Skeletal muscle tissue (tissue), 4 donors: ENCODE data around the gene TREH. TPM values are rescaled to one million over a fixed set of nuclear protein-coding genes. Genes with fewer than 3 reads are reported as not detected.

Source experiments
- H3K27ac ChIP-seq: one replicate; pipeline ENCODE4 v1.7.0; 2013; ENCODE audit warnings: mild to moderate bottlenecking, low read depth, low read length, inconsistent platforms
- H3K27me3 ChIP-seq, 3 donors: one replicate each; pipeline ENCODE4 v1.7.0; 2013; ENCODE audit warnings: low read length in 3 of 3; ENCODE audit not compliant: control insufficient read depth in 3 of 3, insufficient read depth in 3 of 3
- H3K36me3 ChIP-seq, 3 donors: one replicate each; pipeline ENCODE4 v1.7.0; 2013; ENCODE audit warnings: low read length in 3 of 3; ENCODE audit not compliant: control insufficient read depth in 3 of 3, insufficient read depth in 3 of 3
- H3K4me1 ChIP-seq, 3 donors: one replicate each; pipeline ENCODE4 v1.7.0; 2013; ENCODE audit warnings: low read length in 3 of 3, mild to moderate bottlenecking in 3 of 3; ENCODE audit not compliant: control insufficient read depth in 3 of 3, insufficient read depth in 3 of 3
- H3K4me3 ChIP-seq, 3 donors: one replicate each; pipeline ENCODE4 v1.7.0; 2013; ENCODE audit warnings: low read length in 3 of 3
- H3K9ac ChIP-seq, 3 donors: one replicate each; pipeline ENCODE4 v1.7.0; 2013; ENCODE audit warnings: low read length in 3 of 3, mild to moderate bottlenecking in 3 of 3, moderate library complexity in 2 of 3, low read depth in 1 of 3
- H3K9me3 ChIP-seq, 3 donors: one replicate each; pipeline ENCODE4 v1.7.0; 2013; ENCODE audit warnings: low read length in 3 of 3; ENCODE audit not compliant: control insufficient read depth in 3 of 3
- total RNA-seq: library from RNA; depleted of rRNA; stranded (reverse); fragments of >200 nt; gene quantifications from one replicate; pipeline ENCODE4 v1.2.3, GENCODE V29; 2014
- donor health status: Osteomylitis.

The TREH gene
- total RNA-seq, 1 donor from 2014 or later, result 0.52 TPM

DNA sequence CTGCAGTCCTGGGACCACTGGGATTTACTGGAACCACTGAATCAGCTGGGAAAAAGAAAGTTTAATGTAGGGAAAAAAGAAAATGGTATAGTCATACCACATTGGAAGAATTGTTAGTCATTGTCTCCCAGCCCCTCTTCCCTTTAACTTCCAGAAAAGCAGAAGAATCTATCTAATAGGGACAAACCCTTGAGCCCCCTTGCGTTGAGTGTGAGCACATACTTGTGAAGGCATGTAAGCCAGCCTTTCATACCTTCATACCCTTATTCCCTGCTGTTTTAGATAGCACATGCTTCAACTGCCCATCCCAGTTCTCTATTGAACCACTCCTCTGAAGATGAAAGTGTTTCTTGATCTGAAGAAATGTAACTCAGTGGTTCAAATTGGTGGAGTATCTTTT, 6.6 kb downstream of the TREH start:
- Histone ChIP-seq H3K27me3 (no peaks in the 10 kb centered on the region), H3K9me3 (peaks cover 0 to 3% (median 0%) of the 10 kb centered on the region in 3 donors), H3K27ac (no peak overlapping the region), H3K36me3 (no peaks in the 10 kb centered on the region), H3K9ac (no peak overlapping the region), H3K4me3 (no peak overlapping the region), H3K4me1 (no peaks in the 10 kb centered on the region)

DNA sequence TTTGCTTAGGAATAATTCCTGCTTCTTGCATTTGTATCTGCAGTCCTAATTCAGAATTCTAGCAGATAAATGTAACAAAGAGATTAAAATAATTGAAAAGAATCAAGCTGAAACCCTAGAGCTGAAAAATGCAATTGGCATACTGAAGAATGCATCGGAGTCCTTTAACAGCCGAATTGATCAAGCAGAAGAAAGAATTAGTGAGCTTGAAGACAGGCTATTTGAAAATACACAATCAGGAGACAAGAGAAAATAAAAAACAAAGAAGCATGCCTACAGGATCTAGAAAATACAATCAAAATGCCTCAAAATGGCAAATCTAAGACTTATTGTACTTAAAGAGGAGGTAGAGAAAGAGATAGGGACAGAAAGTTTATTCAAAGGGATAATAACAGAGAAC, 8.2 kb downstream of the TREH start:
- H3K9me3 ChIP-seq, result peaks cover 0 to 3% (median 0%) of the 10 kb centered on the region in 3 donors
- no peaks in the 10 kb centered on the region for H3K4me1 ChIP-seq
- H3K4me3 ChIP-seq, result no peak overlapping the region
- H3K9ac ChIP-seq, result no peak overlapping the region
- H3K27ac ChIP-seq, result no peak overlapping the region
- no peaks in the 10 kb centered on the region for H3K27me3 ChIP-seq
- H3K36me3 ChIP-seq, result no peaks in the 10 kb centered on the region

DNA sequence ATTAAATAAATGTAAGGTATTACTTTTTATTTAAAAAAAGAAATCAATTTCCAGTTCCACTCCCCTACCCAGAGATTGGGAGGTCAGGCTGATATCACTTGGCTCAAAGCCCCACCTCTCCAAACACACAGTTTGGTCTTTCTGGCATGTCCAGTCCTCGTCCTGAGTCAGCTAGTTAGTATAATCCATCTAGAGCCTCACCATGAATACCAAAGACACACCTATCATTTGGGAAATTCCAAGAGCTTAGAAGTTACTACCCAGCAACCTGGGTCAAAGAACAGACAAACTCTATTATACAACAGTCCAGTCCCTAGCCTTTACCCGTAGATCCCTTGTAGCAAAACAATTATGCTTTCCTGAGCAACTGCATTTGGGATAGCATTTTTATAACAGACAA, 9.4 kb downstream of the TREH start:
- H3K9ac ChIP-seq, result no peak overlapping the region
- H3K4me3 ChIP-seq, result no peak overlapping the region
- peaks cover 0 to 3% (median 0%) of the 10 kb centered on the region in 3 donors for H3K9me3 ChIP-seq
- H3K36me3 ChIP-seq, result no peaks in the 10 kb centered on the region
- no peaks in the 10 kb centered on the region for H3K27me3 ChIP-seq
- H3K4me1 ChIP-seq, result peaks cover 0 to 2% (median 0%) of the 10 kb centered on the region in 3 donors
- H3K27ac ChIP-seq, result no peak overlapping the region

DNA sequence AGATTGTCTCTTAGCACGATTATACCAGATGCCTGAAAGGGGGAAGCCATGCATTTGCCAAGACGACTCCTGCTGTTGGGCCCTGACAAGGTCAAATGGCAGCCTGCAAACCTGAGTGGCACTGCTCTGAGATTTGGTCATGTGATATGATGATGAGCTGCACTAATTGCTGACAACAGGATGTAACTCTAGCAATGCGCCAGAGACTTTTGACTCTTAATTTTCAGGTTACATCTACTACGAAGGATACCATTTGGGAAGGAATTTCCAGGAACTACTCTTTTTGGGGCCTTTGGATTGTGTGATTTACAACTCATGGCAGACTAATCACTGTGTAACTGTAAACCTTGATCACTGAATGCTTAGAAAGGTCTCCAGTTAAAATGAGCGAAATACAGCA, 13.1 kb downstream of the TREH start:
- Histone ChIP-seq H3K9ac (no peak overlapping the region), H3K4me3 (no peak overlapping the region), H3K27me3 (peaks cover 0 to 2% (median 0%) of the 10 kb centered on the region in 3 donors), H3K36me3 (no peaks in the 10 kb centered on the region), H3K4me1 (peaks cover 0 to 2% (median 0%) of the 10 kb centered on the region in 3 donors), H3K9me3 (peaks cover 0 to 2% (median 0%) of the 10 kb centered on the region in 3 donors), H3K27ac (no peak overlapping the region)

DNA sequence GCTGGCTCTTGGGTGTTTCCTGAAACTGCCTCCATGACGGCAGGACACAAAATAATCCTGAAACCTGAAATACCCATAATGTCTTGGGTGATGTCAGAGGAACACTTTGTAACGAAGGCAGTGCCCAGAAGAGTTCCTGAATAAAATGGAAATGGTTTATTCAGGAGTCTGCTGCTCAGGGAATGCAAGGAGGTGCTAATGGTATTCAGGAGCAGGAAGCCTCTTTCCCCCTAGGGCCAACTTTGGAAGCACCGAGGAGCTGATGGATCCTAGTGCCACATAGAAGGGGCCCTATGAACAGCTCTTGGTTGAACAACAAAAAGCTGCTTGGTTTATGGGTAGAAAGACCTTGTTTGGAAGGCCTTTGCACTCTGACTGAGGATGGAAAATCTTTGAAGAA, 15.5 kb downstream of the TREH start:
- H3K4me3 ChIP-seq, result no peak overlapping the region
- peaks cover 8 to 14% (median 11%) of the 10 kb centered on the region in 3 donors for H3K4me1 ChIP-seq
- H3K36me3 ChIP-seq, result no peaks in the 10 kb centered on the region
- no peak overlapping the region for H3K9ac ChIP-seq
- H3K27ac ChIP-seq, result no peak overlapping the region
- H3K9me3 ChIP-seq, result no peaks in the 10 kb centered on the region
- H3K27me3 ChIP-seq, result peaks cover 0 to 10% (median 10%) of the 10 kb centered on the region in 3 donors

DNA sequence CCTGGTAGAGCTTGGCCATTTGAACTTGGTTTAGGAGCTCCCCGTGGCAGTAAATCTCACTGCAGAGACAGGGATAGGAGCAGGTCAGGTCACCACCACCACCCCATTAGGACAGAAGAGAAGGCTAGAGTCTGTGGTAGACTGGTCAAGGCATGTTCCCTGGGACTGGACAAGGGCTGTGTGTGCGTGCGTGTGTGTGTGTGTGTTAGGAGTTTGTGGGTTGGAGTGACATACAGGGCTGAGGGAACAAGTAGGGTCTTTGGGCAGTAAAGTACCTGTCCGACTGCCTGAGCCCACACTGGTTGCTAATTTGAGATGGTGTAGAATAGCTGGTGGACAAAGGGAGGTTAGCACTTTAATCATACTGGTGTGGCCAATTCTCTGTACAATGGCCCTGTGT, 16.1 kb downstream of the TREH start:
- Histone ChIP-seq H3K9ac (no peak overlapping the region), H3K36me3 (no peaks in the 10 kb centered on the region), H3K4me3 (no peak overlapping the region), H3K27me3 (peaks cover 0 to 10% (median 10%) of the 10 kb centered on the region in 3 donors), H3K9me3 (no peaks in the 10 kb centered on the region), H3K4me1 (peaks cover 9 to 18% (median 15%) of the 10 kb centered on the region in 3 donors), H3K27ac (no peak overlapping the region)

DNA sequence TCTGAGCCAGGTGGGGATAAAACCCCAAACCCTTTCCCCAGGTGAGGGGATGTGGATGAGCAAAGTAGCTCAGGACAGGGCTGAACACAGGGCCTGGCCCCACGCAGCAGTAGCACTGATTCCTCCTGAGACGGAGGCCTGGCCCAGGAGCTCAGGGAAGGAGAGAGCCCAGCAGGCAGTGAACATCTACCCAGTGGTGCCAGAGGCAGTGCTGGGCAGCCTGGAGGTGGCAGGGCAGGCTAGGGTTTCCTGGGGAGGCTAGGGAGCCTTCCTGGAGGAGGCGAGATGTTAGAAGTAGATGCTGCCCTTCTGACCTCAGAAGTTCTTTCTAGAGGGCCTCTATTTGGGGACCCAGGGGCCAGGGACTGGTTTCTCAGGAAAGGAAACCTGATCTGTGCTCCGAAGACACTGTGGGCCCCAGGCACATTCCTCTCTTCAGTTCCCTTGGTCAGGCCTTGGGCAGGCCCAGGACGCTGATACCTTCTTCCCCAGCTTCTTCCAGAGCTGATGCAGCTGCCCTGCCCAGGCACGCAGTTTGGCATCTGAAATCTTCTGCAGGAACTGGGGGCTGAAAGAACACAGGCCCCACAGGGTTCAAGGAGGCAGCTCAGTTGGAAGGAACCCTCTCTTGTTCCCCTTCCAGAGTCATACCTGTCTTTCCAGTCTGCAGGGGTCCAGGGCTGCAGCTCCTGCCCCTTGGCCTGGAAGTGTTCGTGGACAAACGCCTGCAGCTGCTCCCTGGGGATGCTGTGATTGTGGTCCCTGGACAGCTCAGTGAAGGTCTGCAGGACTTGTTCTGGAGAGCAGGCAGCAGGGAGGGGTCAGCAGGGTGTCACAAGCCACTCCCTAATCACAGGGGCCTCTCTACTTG, 16.8 kb downstream of the TREH start:
- Histone ChIP-seq H3K4me1 (peaks cover 9 to 18% (median 15%) of the 10 kb centered on the region in 3 donors), H3K4me3 (no peak overlapping the region), H3K9me3 (no peaks in the 10 kb centered on the region), H3K9ac (no peak overlapping the region), H3K27me3 (peaks cover 0 to 10% (median 10%) of the 10 kb centered on the region in 3 donors), H3K36me3 (peaks cover 0 to 1% (median 0%) of the 10 kb centered on the region in 3 donors), H3K27ac (no peak overlapping the region)

DNA sequence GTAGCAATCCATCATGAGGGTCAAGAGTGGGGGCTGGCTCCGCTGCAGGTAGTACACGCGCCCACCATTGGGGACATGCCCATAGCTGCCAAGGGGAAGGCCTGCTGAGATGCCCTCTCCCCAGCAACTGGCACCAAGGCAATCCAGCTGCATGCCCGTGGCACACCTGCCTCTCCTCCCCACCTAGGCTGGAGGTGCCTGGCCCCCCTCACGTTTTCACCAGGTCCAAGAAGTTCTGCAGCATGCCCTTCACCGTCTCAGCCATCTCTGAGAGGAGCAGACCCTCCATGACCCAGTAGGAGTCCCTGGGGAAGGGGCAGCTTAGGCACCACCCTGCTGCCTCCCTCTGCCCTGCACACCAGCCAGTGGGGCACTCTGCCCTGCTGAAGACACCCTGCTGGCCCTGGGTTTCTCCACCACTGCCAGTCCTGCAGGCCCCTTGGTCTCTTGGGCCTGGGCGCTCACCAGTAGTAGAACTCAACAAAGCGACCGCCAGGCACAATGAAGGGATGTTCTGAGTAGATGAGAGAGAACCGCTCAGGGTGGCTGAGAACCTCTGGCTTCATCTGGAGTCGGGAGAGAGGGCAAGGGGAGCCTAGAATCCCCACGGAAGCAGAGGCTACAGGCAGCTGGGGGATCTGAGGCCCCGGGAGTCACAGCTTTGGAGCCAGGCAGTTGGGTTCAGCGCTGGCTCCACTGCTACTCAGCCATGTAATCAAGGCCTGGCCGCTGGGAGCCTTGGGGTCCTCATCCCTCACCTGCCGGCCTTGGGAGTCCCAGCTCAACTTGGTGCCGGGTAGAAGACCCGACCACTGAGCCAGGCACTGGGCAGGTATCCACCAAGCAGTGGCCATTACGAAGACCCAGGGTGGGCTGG, 17.8 kb downstream of the TREH start:
- H3K9ac ChIP-seq, result no peak overlapping the region
- peaks cover 0 to 10% (median 10%) of the 10 kb centered on the region in 3 donors for H3K27me3 ChIP-seq
- H3K4me1 ChIP-seq, result peaks cover 9 to 18% (median 15%) of the 10 kb centered on the region in 3 donors
- no peak overlapping the region for H3K27ac ChIP-seq
- no peak overlapping the region for H3K4me3 ChIP-seq
- H3K9me3 ChIP-seq, result no peaks in the 10 kb centered on the region
- H3K36me3 ChIP-seq, result peaks cover under 1 to 9% (median 6%) of the 10 kb centered on the region in 3 donors

DNA sequence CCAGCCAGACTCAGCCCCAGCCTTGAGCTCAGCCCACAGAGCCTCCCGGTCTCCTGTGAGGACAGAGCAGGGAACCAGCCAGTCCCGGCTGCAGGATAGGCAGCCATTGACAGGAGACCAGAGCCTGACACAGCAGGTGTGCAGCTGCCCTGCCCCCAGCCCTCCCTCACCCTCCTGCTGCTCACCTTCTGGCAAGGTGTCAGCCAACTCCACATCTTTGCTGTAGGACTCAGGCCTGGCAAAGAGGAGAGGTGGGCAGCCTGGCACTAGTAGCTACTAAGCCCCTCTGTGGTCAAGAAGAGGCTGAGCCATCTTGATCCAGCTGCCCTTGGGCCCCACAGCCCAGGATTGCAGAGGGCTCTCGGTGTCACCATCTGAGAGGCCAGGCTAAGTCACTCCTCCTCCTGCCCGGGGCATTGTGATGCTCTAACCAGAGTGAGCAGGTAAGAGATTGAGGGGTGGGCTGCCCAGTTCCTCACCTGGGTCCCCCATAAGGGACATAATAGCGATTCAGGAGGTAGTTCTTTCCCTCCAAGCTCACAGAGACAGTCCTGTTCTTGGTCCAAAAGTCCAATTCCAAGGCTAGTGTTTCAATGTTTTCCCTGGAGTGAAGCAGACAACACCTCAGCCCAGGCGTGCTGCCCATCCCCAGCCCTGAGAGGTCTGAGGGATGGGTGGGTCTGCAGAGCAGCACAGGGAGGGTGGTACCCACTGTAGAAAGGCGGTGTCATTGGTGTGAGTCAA, 18.6 kb downstream of the TREH start:
- H3K9ac ChIP-seq, result no peak overlapping the region
- peaks cover 0 to 10% (median 10%) of the 10 kb centered on the region in 3 donors for H3K27me3 ChIP-seq
- no peak overlapping the region for H3K4me3 ChIP-seq
- no peaks in the 10 kb centered on the region for H3K9me3 ChIP-seq
- no peak overlapping the region for H3K27ac ChIP-seq
- peaks cover 9 to 18% (median 15%) of the 10 kb centered on the region in 3 donors for H3K4me1 ChIP-seq
- H3K36me3 ChIP-seq, result peaks cover 6 to 15% (median 13%) of the 10 kb centered on the region in 3 donors
